NCI-H2107 (cell line): ENCODE measurements around the gene PRRT1.
"Not testable (repeated sequence)": the region's sequence is repeated elsewhere in the genome, so short reads cannot be mapped to it uniquely, and the experiment has no call there.

ENCODE experiments used
- DNase-seq: peaks from one replicate; lab custom pipeline; 2025; lab: John Stamatoyannopoulos, UW

PRRT1 gene

GRCh38 chr6:32187725-32188380 lies 36.1 kb upstream of the PRRT1 start:
- not testable (repeated sequence) for DNase-seq

DNA sequence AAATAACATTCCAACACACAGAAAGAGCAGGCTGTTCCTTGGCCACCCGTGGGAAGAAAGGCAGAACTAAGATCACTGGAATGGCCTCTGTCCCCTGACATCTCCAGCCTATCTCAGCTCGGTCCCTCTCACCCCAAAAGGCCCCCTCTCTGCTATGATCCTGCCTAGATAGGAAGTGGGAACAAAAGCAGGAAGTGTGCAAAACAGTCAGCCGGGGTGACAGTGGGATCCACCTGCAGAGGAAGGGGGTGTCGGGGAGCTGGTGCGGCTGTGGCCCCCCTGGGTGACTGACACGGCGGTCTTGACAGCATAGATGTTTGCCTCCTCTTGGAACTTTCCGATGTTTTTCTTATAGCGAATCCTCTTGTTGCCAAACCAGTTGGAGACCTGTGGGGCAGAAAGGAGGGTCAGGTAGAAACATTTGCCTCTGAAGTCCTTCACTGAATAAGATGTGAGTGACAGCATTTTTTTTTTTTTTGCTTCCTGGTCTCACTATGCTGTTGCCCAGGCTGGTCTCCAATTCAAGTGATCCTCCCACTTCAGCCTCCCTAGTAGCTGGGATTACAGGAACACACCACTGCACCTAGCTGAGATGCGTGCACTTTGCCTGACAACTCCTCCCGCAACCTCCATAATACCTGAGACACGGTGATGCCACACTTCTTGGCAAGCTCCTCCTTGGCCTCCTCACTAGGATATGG lies 35.4 kb upstream of the PRRT1 start:
- DNase-seq, result no peak

- DNase-seq, result not testable (repeated sequence)
Measured at GRCh38 chr6:32186151-32186840, 34.6 kb upstream of the PRRT1 start.

DNA sequence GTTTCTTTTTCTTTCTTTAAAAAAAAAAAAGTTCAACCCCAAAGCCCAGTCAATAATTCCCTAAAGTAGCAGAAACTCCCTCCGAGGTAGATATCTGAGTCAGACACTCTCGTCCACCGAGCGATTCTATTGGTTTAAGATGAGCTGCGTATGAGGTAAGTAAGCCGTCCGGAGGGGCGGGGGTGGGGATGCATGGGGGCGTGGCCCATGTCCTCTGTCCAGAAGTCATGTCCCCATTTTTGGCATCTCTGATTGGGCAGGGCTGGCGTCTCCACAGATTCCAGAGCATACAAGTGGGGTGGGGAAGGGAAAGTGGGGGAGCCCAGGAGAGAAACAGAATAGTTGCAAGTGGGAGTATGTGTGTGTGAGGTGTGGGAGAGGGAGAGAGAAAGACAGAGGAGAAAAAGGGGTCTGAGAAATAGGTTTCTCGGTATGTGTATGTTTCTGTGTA lies 34.0 kb upstream of the PRRT1 start:
- not testable (repeated sequence) for DNase-seq

DNA sequence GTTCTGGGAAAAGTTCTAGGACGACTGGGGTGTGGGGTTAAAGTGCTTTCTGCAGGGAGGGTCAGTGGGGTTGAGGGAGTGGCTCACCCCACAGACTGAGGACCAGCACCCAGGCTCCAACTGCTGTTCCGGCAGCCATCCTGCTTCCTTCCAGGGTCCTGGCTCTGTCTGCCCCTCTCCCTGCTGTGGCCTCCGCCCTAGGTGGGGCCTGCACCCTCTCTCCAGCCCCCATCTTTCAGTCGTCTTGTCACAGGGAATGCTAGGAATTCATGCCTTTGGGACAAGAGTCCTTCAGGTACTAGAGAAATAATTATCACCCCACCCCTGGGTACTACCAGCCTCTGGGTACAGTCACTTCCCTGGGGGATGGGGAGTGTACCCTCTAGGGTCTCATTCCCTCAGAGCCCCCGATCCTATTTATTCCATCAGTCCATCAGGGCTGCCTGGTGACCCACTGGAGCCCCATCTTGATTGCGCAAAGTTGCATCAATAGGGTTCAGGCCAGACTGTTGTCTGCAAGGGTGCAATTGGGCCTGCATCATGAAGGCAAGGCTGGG lies 32.4 kb upstream of the PRRT1 start, which contains the start of gene AGER:
Gene AGER, minus strand, starts transcription at position 170 of the 557 bp plus-strand sequence. Its CDS starts 31 bp downstream, at position 139.
- no peak for DNase-seq

DNA sequence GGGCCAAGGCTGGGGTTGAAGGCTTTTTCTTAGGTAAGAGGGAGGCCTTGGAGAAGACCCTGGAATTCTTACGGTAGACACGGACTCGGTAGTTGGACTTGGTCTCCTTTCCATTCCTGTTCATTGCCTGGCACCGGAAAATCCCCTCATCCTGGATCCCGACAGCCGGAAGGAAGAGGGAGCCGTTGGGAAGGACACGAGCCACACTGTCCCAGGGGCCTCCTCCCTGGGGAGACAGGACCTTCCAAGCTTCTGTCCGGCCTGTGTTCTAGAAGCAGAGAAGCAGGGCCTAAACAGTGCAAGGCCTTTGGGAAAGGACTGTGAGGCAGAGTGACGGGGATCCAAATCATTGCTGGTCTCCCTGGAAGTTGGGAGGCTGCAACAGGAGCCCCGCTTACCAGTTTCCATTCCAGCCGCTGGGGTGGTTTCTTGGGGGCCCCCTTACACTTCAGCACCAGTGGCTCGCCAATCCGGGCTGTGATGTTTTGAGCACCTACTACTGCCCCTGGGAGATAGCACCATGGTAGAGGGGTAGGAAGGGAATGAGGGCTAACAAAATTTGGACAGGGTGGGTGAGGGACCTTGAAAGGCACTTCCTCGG lies 31.8 kb upstream of the PRRT1 start:
- no peak for DNase-seq

DNA sequence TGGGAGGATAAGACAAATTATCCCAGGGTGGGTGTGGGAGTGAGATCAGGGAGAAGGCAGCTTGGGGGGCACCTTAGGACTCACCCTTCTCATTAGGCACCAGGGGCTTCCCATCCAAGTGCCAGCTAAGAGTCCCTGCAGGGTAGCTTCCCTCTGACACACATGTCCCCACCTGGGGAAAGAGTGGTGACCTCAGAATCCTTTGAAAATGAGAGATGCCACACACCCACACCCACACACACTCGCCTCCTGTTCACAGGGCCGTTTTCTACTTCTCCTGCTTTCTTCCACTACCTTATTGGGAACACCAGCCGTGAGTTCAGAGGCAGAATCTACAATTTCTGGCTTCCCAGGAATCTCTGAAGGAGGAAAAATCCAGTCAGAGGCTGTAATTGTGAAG lies 31.3 kb upstream of the PRRT1 start:
- DNase-seq, result no peak

GRCh38 chr6:32182555-32182981 lies 30.8 kb upstream of the PRRT1 start:
- DNase-seq, result no peak

DNA sequence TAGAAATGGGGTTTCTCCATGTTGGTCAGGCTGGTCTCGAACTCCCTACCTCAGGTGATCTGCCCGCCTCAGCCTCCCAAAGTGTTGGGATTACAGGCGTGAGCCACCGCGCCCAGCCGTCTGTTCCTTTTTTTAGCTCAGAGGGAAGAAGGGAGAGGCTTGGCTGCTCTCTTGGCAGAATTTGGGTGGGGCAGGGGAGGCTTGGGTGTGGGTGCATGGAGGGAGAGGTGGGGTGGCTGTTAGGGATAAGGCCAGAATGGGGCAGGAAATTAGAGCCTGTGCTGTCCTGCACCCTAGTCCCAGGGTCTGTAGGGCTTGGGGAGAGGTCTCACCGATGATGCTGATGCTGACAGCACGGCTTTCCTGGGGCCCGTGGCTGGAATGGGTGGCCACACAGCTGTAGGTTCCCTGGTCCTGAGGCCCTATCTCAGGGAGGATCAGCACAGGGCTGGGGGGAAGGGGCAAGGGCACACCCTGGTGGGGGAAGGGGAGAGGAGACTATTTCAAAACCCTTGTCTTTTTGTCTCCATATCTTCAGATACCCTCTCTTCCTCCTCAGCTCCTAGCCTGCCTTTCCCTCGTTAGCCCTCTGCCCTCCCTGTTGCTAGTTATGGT lies 30.3 kb upstream of the PRRT1 start:
- no peak for DNase-seq

GRCh38 chr6:32181148-32181702 lies 29.5 kb upstream of the PRRT1 start:
- no peak for DNase-seq

- no peak for DNase-seq
Measured at GRCh38 chr6:32179766-32180405, 28.1 kb upstream of the PRRT1 start.

GRCh38 chr6:32178547-32179440 lies 27.1 kb upstream of the PRRT1 start:
- no peak for DNase-seq

DNA sequence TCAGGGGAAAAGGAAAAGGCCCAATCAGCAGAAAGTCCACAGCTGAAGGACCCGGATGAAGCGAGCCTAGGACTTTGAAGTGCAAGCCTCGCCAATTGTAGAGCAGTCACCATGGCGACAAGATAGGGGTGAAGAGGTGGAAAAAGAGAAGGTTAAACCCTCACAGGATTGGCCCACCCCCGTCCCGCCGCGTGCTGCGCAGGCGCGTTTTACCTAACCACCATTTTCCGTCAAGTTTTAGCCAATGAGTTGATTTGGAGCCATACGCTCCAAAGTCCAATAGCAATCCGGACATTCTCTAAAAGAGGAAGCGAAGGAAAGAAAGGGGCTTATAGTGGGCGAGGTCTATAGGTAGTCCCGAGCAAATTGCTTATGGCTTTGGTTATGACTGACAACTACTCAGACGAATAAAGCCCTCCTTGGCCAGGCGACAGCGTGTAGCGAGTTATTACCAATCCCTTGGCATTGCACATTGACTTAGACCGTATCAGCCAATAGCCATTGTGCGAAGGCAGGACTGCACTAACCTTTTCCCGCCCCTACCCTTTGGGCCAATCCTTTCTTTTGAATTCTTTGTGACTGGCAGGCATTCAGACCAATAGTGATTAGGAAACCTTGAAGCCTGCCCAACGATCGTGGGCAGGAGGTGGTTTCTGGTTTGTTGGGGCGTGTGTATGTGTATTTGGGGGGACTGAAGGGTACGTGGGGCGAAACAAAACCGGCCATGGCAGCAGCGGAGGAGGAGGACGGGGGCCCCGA lies 26.2 kb upstream of the PRRT1 start, which contains the start of gene RNF5:
Gene RNF5, plus strand, starts transcription at position 618 of the 759 bp plus-strand sequence. Its CDS starts 107 bp downstream, at position 725.
- DNase-seq, result peak; percentile 89

GRCh38 chr6:32177183-32177787 lies 25.5 kb upstream of the PRRT1 start:
- no peak for DNase-seq

DNA sequence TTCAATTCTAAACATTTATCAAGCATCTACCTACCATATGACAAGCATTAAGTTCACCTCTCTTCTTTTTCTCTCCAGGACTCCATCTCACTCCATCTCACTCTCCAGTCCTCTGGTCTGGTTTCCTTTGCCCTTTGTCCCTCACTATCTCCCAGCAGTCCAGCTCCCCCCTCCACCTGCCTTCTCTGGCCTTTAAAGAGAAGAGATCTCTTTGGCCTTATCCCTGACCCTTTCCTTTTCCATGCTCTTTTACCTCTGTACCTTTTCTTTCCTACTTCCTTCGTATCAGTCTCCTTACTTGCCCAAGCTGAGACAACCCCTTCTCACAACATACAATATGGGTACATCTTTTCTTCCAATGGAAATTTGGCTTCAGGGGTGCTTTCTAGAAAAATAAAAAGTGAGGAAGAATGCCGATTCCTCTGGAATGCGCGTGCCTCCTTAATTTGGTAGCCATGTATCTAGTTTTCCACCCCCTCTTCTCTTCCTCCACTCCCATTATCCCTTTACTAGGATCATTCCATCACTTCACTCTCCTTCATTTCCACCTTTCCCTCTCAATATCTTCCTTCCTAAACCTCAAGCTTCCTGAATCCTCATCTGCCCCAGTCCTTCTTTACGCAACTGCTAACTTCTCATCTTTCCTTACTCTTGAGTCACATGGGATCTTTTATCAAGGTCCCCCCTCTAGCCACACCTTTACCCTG lies 24.9 kb upstream of the PRRT1 start:
- no peak for DNase-seq

- peak; percentile 63 for DNase-seq
Measured at GRCh38 chr6:32175711-32176475, 24.2 kb upstream of the PRRT1 start, which contains the start of gene AGPAT1. TSS of gene AGPAT1 (minus strand) at chr6:32176084. CDS start at chr6:32171496, 4,588 bp downstream.

DNA sequence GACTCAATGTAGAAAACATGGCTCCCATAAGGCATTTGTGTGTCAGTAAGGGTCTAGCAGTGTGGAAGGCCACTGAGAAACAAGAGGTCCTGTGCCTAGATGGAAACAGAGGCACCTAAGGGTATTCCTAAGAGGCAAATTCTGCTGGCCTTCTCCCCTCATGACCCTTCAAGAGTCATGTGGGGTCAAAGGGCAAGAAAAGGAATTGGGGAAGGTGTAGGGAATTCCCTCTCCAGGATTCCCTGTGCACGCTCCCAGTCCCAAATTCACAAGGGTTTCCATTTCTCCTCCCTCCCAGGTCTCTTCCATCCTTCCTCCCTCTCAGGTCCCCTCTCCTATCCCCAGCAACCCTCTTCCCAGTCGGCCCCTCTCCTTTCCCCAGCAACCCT lies 23.6 kb upstream of the PRRT1 start:
- no peak for DNase-seq
